Pancreas (tissue), 10 donors: ENCODE data around the gene CIPC. TPM values are rescaled to one million over a fixed set of nuclear protein-coding genes. Genes with fewer than 3 reads are reported as not detected.

Experiments
- ATAC-seq, 4 donors: fragments of 200-7000 bp; cut with Tn5 transposase; one replicate each; pipeline versions ENCODE4 v1.8.0 to v1.9.1; 2020; ENCODE audit warnings: mild to moderate bottlenecking in 4 of 4, moderate library complexity in 4 of 4
- DNase-seq, 6 donors: peaks; one replicate each; pipeline ENCODE4 v3.0.0-alpha.2; 2020
- FAIRE-seq: peaks from 2 replicates; lab custom pipeline; 2012; peaks lifted over from hg19 to GRCh38; lab: Jason Lieb, UNC
- H3K27ac ChIP-seq, 4 donors: fragments of 200-600 bp; sonication (generic); 1 replicate in 3 of 4; 2 replicates in 1 of 4; pipeline versions ENCODE4 v1.5.0 to v1.8.0; 2020
- H3K27me3 ChIP-seq, 4 donors: fragments of 200-600 bp; one replicate each; pipeline ENCODE4 v1.8.0; 2021
- H3K36me3 ChIP-seq, 3 donors: fragments of 200-600 bp; sonication (generic) in 1 of 3; one replicate each; pipeline versions ENCODE4 v1.5.0 to v1.8.0; 2020 to 2021
- H3K4me1 ChIP-seq, 3 donors: fragments of 200-600 bp; one replicate each; pipeline ENCODE4 v1.8.0; 2021
- H3K4me3 ChIP-seq, 4 donors: fragments of 200-600 bp; sonication (generic) in 2 of 4; one replicate each; pipeline versions ENCODE4 v1.5.0 to v1.8.0; 2020 to 2021
- H3K9me3 ChIP-seq, 4 donors: fragments of 200-600 bp; one replicate each; pipeline ENCODE4 v1.8.0; 2021
- WGBS, 2 donors: extraction: QIAGEN DNeasy Blood & Tissue Kit; methylation state at CpG; one replicate each; pipeline ENCODE4 v1.1.7; 2013; 5-methylcytosine and 5-hydroxymethylcytosine counted together
- intact Hi-C, 3 donors: fragments of 100-400 bp; cut with DNase I; formaldehyde crosslinking; loops; one replicate each; pipeline versions ENCODE4 v1.11.1 to v1.14.2; 2022
- polyA plus RNA-seq, 2 donors: library from polyadenylated mRNA; stranded (reverse); fragments of 200-250 nt; gene quantifications; one replicate each; pipeline ENCODE4 v1.2.3, GENCODE V29; 2013
- total RNA-seq, 6 donors: library from RNA; stranded (reverse); fragmentation: NEBNext Ultra II Directional in 4 of 6; extraction: Animal tissue kit (Norgen Biotek cat#: 25700) in 4 of 6; gene quantifications; one replicate each; pipeline versions ENCODE4 v1.2.1 to v1.2.4, GENCODE V29; 2021 to 2023
- TF ChIP-seq, protein P1 (sequence below), 4 donors: fragments of 200-600 bp; sonication (generic) in 3 of 4; IDR thresholded peaks; one replicate each; pipeline versions ENCODE4 v1.5.0 to v1.8.0; 2021; ENCODE audit warnings: antibody characterized with exemption in 4 of 4
- donor health status: healthy with polysubstance abuse.
- donor health status: DM: no; HTN: no; CAD: no; lungs with moderate emphysema.
- donor health status: DM: no; HTN: no; CAD: no.
- donor health status: control.
- donor health status: control.
- donor health status: Bipolar disorder and iron deficiency.
- donor health status: DM: yes; HTN: yes; CAD: no.
- donor health status: DM: no; HTN: no; CAD: no.
- donor health status: DM: no; HTN: no; CAD: no.
- donor health status: DM: yes; HTN: yes; CAD: no.

CIPC gene
- total and polyA plus RNA-seq, 8 donors, result 2.7 to 12.6 (median 7.6) TPM

DNA sequence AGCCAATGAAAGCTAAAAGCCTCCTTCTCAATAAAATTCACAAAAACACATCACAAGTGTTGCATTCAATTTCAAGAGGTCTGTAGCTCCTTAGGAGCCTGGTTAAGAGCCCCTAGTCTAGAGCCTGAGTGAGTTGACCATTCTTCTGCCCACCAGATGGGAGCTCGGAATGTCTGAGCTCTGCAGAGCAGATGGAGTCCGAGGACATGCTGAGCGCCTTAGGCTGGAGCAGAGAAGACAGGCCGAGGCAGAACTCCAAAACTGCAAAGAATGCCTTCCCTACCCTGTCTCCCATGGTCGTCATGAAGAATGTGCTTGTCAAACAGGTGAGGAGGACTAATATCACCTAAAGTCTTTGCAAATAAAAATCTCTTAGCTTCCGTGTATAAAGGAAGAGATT, 11.6 kb downstream of the CIPC start:
- no peak overlapping the region for H3K4me3 ChIP-seq
- peaks cover 0 to 44% (median 4%) of the 10 kb centered on the region in 3 donors for H3K36me3 ChIP-seq
- FAIRE-seq, result no peak
- TF ChIP-seq, protein P1, sequence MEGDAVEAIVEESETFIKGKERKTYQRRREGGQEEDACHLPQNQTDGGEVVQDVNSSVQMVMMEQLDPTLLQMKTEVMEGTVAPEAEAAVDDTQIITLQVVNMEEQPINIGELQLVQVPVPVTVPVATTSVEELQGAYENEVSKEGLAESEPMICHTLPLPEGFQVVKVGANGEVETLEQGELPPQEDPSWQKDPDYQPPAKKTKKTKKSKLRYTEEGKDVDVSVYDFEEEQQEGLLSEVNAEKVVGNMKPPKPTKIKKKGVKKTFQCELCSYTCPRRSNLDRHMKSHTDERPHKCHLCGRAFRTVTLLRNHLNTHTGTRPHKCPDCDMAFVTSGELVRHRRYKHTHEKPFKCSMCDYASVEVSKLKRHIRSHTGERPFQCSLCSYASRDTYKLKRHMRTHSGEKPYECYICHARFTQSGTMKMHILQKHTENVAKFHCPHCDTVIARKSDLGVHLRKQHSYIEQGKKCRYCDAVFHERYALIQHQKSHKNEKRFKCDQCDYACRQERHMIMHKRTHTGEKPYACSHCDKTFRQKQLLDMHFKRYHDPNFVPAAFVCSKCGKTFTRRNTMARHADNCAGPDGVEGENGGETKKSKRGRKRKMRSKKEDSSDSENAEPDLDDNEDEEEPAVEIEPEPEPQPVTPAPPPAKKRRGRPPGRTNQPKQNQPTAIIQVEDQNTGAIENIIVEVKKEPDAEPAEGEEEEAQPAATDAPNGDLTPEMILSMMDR (IDR thresholded peaks at IDR 0.05), result no peak
- H3K27me3 ChIP-seq, result no peaks in the 10 kb centered on the region
- H3K9me3 ChIP-seq, result no peaks in the 10 kb centered on the region
- no peak for DNase-seq
- 74 to 77% methylated on average over 6 of the region's 6 CpGs for WGBS, 2 donors
- no peak for ATAC-seq
- H3K4me1 ChIP-seq, result no peaks in the 10 kb centered on the region
- intact Hi-C loops, result no loop called here
- H3K27ac ChIP-seq, result no peak overlapping the region

DNA sequence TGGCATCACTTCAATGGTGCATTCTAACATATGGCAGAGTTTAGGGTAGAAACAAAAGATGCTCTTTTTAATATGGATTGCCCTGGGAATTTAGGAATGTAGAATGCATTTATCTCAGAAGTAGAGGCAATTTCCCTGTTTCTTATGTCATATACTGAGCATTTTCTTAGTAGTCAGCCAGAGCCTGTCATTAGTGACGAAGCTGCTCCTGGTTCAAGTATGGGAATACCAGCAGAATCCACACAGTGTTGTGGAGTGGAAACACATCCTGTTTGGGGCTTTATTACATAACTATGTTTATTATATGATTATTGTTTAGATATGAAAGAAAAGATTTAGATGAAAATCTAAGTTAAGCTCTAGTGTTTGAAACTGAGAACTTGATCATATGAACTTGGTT, 12.2 kb downstream of the CIPC start:
- FAIRE-seq, result no peak

DNA sequence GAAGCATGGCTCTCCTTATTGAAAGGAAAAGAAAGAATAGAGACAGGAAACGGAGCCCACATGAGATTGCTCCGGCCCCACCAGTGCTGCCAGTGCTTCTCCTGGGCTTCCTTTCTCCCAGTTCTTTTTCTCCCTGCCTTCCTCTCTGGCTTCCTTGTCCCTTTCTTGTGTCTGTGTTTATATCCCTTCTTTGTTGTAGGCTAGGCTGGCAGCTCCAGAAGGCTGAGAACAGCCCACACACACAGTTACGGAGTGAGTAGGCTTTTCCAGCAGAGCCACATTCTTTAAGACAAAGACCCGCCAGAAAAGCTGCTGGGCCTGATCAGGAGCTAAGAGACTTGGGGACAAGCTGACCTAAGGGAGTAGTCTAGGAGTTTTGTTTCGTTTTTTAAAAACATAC, 13.0 kb downstream of the CIPC start:
- peak in 2 of 4 donors; percentile 34 to 38 for ATAC-seq
- FAIRE-seq, result no peak

More for the DNA sequence above, 12.2 kb downstream of the CIPC start:
- Histone ChIP-seq H3K4me1 (no peaks in the 10 kb centered on the region), H3K4me3 (no peak overlapping the region), H3K27ac (peak overlapping the region in 1 of 4 donors; percentile 18), H3K36me3 (peaks cover 0 to 48% (median 4%) of the 10 kb centered on the region in 3 donors), H3K27me3 (no peaks in the 10 kb centered on the region), H3K9me3 (no peaks in the 10 kb centered on the region)
- DNase-seq, result no peak
- WGBS, 2 donors, result 91 to 92% methylated on average over 1 of the region's 1 CpG
- TF ChIP-seq, protein P1 (IDR thresholded peaks at IDR 0.05), result no peak
- intact Hi-C loops, result no loop called here
- ATAC-seq, result no peak

DNA sequence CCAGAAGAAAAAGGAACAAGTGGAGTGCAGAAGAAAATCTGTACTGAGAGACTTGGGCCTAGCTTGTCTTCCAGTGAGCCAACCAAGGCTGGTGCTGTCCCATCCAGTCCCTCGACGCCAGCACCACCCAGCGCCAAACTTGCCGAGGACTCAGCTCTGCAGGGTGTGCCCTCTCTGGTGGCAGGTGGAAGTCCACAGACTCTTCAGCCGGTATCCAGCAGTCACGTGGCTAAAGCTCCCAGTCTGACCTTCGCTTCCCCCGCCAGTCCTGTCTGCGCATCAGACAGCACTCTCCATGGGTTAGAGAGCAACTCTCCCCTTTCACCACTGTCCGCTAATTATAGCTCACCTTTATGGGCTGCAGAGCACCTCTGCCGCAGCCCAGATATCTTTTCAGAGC, 15.6 kb downstream of the CIPC start:
- no peak overlapping the region for H3K27ac ChIP-seq
- TF ChIP-seq, protein P1 (IDR thresholded peaks at IDR 0.05), result no peak

More for the DNA sequence above, 13.0 kb downstream of the CIPC start:
- Histone ChIP-seq H3K36me3 (peaks cover 0 to 48% (median 4%) of the 10 kb centered on the region in 3 donors), H3K27ac (peak overlapping the region in 1 of 4 donors; percentile 18), H3K4me3 (no peak overlapping the region), H3K4me1 (no peaks in the 10 kb centered on the region), H3K9me3 (no peaks in the 10 kb centered on the region), H3K27me3 (no peaks in the 10 kb centered on the region)
- intact Hi-C loops, result no loop called here
- TF ChIP-seq, protein P1 (IDR thresholded peaks at IDR 0.05), result no peak
- WGBS, 2 donors, result 66 to 82% methylated on average over 5 of the region's 5 CpGs
- DNase-seq, result no peak

DNA sequence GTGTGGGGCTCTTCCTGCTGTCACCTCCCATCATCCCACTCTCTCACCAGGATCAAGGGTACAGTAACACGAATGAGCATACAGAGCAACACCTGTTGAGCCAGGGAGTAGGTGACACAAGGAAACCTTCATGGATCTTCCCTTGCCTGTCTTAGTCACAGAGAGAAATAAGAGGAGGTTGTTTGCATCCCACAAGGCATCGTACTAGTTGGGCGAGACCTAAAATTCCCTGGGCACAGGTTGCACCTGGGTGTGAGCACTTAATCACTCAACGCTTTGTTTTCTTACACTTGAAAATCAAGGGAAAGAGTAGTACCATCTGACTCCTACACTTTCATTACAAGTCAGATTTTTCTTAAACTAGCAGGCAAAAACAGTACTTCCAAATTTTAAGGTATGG, 16.6 kb downstream of the CIPC start:
- intact Hi-C loops, result no loop called here
- H3K4me1 ChIP-seq, result no peaks in the 10 kb centered on the region
- no peaks in the 10 kb centered on the region for H3K9me3 ChIP-seq
- H3K27me3 ChIP-seq, result no peaks in the 10 kb centered on the region
- no peak overlapping the region for H3K4me3 ChIP-seq
- H3K36me3 ChIP-seq, result peaks cover 0 to 28% (median 2%) of the 10 kb centered on the region in 3 donors
- no peak overlapping the region for H3K27ac ChIP-seq
- FAIRE-seq (no peak), DNase-seq (no peak), ATAC-seq (no peak)
- TF ChIP-seq, protein P1 (IDR thresholded peaks at IDR 0.05), result no peak
- WGBS, 2 donors, result 93 to 98% methylated on average over 4 of the region's 4 CpGs

More for the DNA sequence above, 15.6 kb downstream of the CIPC start:
- no peaks in the 10 kb centered on the region for H3K4me1 ChIP-seq
- intact Hi-C loops, result no loop called here
- no peaks in the 10 kb centered on the region for H3K9me3 ChIP-seq
- ATAC-seq (no peak), FAIRE-seq (no peak), DNase-seq (no peak)
- peaks cover 0 to 29% (median 0%) of the 10 kb centered on the region in 3 donors for H3K36me3 ChIP-seq
- no peak overlapping the region for H3K4me3 ChIP-seq
- WGBS, 2 donors, result 89 to 91% methylated on average over 11 of the region's 11 CpGs
- no peaks in the 10 kb centered on the region for H3K27me3 ChIP-seq
